ENCODE measurements around the gene CNOT6L. TPM values are rescaled to one million over a fixed set of nuclear protein-coding genes. Genes with fewer than 3 reads are reported as not detected.
"Not testable (repeated sequence)": the region's sequence is repeated elsewhere in the genome, so short reads cannot be mapped to it uniquely, and the experiment has no call there.

The CNOT6L gene
- polyA plus RNA-seq, 6 donors from 2014 or later: 45.0 to 63.8 (median 53.0) TPM

DNA sequence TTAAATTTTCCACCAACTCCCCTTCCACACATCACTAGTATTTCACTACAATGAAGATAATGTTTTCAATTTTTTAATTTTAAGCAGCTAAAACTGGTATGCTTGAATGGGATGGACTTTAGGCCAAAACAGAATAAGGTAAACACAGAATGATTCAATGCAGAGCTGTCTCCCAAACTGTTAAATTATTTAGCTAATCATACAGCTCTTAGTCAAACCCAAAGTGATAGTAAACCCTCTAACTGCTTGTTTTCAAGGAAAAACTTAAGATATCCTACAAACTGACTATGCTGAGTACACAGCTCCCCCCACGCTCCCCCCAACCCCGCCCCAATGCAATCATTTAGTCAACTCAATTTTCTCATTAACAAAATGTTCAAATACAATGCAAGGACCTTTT lies 30.2 kb downstream of the CNOT6L start:
- Mint-ChIP-seq H3K4me3 (no peak overlapping the region), H3K27ac (peak overlapping the region in 1 of 6 donors; percentile 47)

DNA sequence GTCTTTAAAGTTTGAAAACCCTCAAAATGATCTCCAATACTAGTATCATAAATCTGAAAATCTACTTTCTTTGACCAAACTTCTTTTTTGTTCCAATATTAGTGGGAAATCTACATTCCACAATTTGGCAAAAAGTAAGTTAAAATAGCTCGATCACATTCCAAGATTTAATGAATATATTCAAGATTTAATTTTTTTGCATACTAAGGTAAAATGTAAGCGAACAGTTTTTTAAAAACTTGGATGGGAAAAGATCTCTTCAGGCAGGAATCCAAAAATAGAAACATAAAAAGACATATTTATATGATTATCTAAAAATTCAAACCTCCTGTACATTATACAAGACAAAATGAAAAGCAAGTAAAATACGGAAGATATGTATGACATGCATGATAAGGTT lies 31.2 kb downstream of the CNOT6L start:
- Mint-ChIP-seq H3K36me3 (no peaks in the 10 kb centered on the region), H3K27me3 (no peaks in the 10 kb centered on the region), H3K4me1 (peaks cover 40 to 63% (median 52%) of the 10 kb centered on the region in 3 donors), H3K4me3 (no peak overlapping the region), H3K9me3 (no peaks in the 10 kb centered on the region), H3K27ac (peak overlapping the region in 1 of 6 donors; percentile 51)
- no peak for DNase-seq
- ATAC-seq (ENCODE audit: low read depth in 2 of 2): no peak

More for the DNA sequence above, 30.2 kb downstream of the CNOT6L start:
- no peaks in the 10 kb centered on the region for H3K36me3 Mint-ChIP-seq
- ATAC-seq (ENCODE audit: low read depth in 2 of 2): no peak
- no peaks in the 10 kb centered on the region for H3K9me3 Mint-ChIP-seq
- peaks cover 34 to 67% (median 42%) of the 10 kb centered on the region in 3 donors for H3K4me1 Mint-ChIP-seq
- no peak for DNase-seq
- no peaks in the 10 kb centered on the region for H3K27me3 Mint-ChIP-seq

- DNase-seq: no peak
- ATAC-seq (ENCODE audit: low read depth in 2 of 2): no peak
- Mint-ChIP-seq H3K9me3 (no peaks in the 10 kb centered on the region), H3K4me1 (peaks cover 49 to 64% (median 56%) of the 10 kb centered on the region in 3 donors), H3K27me3 (no peaks in the 10 kb centered on the region), H3K27ac (peak overlapping the region in 3 of 6 donors; percentile 6 to 82 (median 32)), H3K36me3 (no peaks in the 10 kb centered on the region), H3K4me3 (peak overlapping the region in 3 of 8 donors; percentile 0 to 14 (median 0))
Measured at GRCh38 chr4:77785669-77786068, 33.5 kb downstream of the CNOT6L start.

- Mint-ChIP-seq H3K36me3 (peaks cover 0 to 4% of the 10 kb centered on the region in 2 donors), H3K27ac (peak overlapping the region in 1 of 6 donors; percentile 40), H3K27me3 (no peaks in the 10 kb centered on the region), H3K4me3 (no peak overlapping the region), H3K4me1 (peaks cover 49 to 67% (median 55%) of the 10 kb centered on the region in 3 donors), H3K9me3 (no peaks in the 10 kb centered on the region)
- ATAC-seq (ENCODE audit: low read depth in 2 of 2) (no peak), DNase-seq (no peak)
Measured at GRCh38 chr4:77783895-77784294, 35.3 kb downstream of the CNOT6L start.

- no peaks in the 10 kb centered on the region for H3K9me3 Mint-ChIP-seq
- H3K27ac Mint-ChIP-seq: peak overlapping the region in 4 of 6 donors; percentile 33 to 69 (median 54)
- peaks cover 0 to 4% of the 10 kb centered on the region in 2 donors for H3K36me3 Mint-ChIP-seq
- peak overlapping the region in 2 of 8 donors; percentile 21 to 34 for H3K4me3 Mint-ChIP-seq
- no peak for DNase-seq
- ATAC-seq (ENCODE audit: low read depth in 2 of 2): no peak
- no peaks in the 10 kb centered on the region for H3K27me3 Mint-ChIP-seq
- H3K4me1 Mint-ChIP-seq: peaks cover 46 to 60% (median 57%) of the 10 kb centered on the region in 3 donors
Measured at GRCh38 chr4:77782102-77782835, 36.9 kb downstream of the CNOT6L start.

- H3K4me3 Mint-ChIP-seq; H3K27me3 Mint-ChIP-seq; H3K9me3 Mint-ChIP-seq; DNase-seq; H3K36me3 Mint-ChIP-seq; ATAC-seq (ENCODE audit: low read depth in 2 of 2): not testable (repeated sequence)
- peak overlapping the region in 3 of 6 donors; percentile 17 to 51 (median 42) for H3K27ac Mint-ChIP-seq
- H3K4me1 Mint-ChIP-seq: peaks cover 42 to 55% (median 55%) of the 10 kb centered on the region in 3 donors
Measured at GRCh38 chr4:77780762-77781161, 38.4 kb downstream of the CNOT6L start.

- no peaks in the 10 kb centered on the region for H3K27me3 Mint-ChIP-seq
- peaks cover 26 to 27% (median 26%) of the 10 kb centered on the region in 3 donors for H3K4me1 Mint-ChIP-seq
- H3K27ac Mint-ChIP-seq: peak overlapping the region in 4 of 6 donors; percentile 15 to 73 (median 58)
- no peak overlapping the region for H3K4me3 Mint-ChIP-seq
- H3K36me3 Mint-ChIP-seq: peaks cover 0 to 8% of the 10 kb centered on the region in 2 donors
- H3K9me3 Mint-ChIP-seq: no peaks in the 10 kb centered on the region
- DNase-seq (no peak), ATAC-seq (ENCODE audit: low read depth in 2 of 2) (no peak)
Measured at GRCh38 chr4:77777135-77777807, 41.9 kb downstream of the CNOT6L start.

- H3K9me3 Mint-ChIP-seq: no peaks in the 10 kb centered on the region
- peak overlapping the region in 3 of 6 donors; percentile 56 to 73 (median 68) for H3K27ac Mint-ChIP-seq
- no peak overlapping the region for H3K4me3 Mint-ChIP-seq
- peaks cover 19 to 20% (median 19%) of the 10 kb centered on the region in 3 donors for H3K4me1 Mint-ChIP-seq
- no peaks in the 10 kb centered on the region for H3K27me3 Mint-ChIP-seq
- peaks cover 0 to 8% of the 10 kb centered on the region in 2 donors for H3K36me3 Mint-ChIP-seq
- ATAC-seq (ENCODE audit: low read depth in 2 of 2) (no peak), DNase-seq (no peak)
Measured at GRCh38 chr4:77776182-77777134, 42.7 kb downstream of the CNOT6L start.

GRCh38 chr4:77773101-77773500 lies 46.1 kb downstream of the CNOT6L start:
- Mint-ChIP-seq H3K4me1 (peaks cover 9 to 14% (median 11%) of the 10 kb centered on the region in 3 donors), H3K27ac (no peak overlapping the region), H3K36me3 (peaks cover 5 to 9% of the 10 kb centered on the region in 2 donors), H3K4me3 (no peak overlapping the region), H3K27me3 (no peaks in the 10 kb centered on the region), H3K9me3 (no peaks in the 10 kb centered on the region)
- no peak for ATAC-seq (ENCODE audit: low read depth in 2 of 2)
- DNase-seq: no peak

DNA sequence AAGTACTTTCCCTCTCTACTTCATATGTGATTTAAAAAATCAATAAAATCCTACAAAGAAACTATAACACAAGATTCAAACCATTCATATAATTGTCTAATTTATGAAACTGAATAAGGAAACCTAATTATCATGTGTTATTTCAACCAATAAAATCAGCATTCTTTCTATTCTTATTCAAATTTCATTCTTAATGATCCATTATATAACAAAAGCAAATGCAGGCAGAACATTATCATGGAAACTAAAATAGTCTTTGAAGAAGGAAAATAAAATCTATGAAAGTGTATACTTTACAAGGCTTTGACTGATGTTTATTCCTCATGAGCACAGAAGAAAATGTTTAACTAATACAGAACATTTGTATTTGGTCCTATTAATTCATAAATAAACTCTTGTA lies 47.6 kb downstream of the CNOT6L start:
- ATAC-seq (ENCODE audit: low read depth in 2 of 2) (no peak), DNase-seq (no peak)
- Mint-ChIP-seq H3K27ac (no peak overlapping the region), H3K27me3 (no peaks in the 10 kb centered on the region), H3K4me1 (peaks cover 0 to 8% (median 2%) of the 10 kb centered on the region in 3 donors), H3K36me3 (peaks cover 5 to 9% of the 10 kb centered on the region in 2 donors), H3K9me3 (no peaks in the 10 kb centered on the region), H3K4me3 (no peak overlapping the region)

DNA sequence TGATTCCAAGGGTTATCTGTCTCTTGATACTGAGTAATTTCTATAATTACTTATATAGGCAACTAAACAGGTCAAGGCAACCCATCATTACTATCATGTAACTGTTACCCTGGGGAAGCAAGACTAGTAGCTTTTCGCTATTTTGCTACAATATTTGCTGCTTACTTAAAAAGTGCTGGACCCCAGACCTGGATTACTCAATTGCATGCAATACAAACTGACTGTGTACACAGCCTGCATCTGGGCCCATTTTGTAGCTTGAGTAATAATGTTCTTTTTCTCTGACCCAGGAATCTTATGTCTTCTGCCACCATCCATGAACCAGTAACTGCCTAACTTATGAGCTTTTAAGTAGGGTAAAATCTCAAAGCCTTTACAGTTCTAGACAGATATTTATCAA lies 53.4 kb downstream of the CNOT6L start:
- Mint-ChIP-seq H3K27me3 (no peaks in the 10 kb centered on the region), H3K27ac (no peak overlapping the region), H3K4me1 (peaks cover 0 to 7% (median 2%) of the 10 kb centered on the region in 3 donors), H3K36me3 (peaks cover 28 to 42% of the 10 kb centered on the region in 2 donors), H3K9me3 (peaks cover 0 to 27% (median 18%) of the 10 kb centered on the region in 7 donors), H3K4me3 (no peak overlapping the region)
- no peak for ATAC-seq (ENCODE audit: low read depth in 2 of 2)
- DNase-seq: no peak

GRCh38 chr4:77762531-77762930 lies 56.6 kb downstream of the CNOT6L start:
- Mint-ChIP-seq H3K36me3 (peaks cover 42 to 43% of the 10 kb centered on the region in 2 donors), H3K4me3 (no peak overlapping the region), H3K27me3 (no peaks in the 10 kb centered on the region), H3K27ac (no peak overlapping the region), H3K9me3 (peaks cover 0 to 33% (median 24%) of the 10 kb centered on the region in 7 donors), H3K4me1 (peaks cover 2 to 13% (median 5%) of the 10 kb centered on the region in 3 donors)
- DNase-seq (no peak), ATAC-seq (ENCODE audit: low read depth in 2 of 2) (no peak)

DNA sequence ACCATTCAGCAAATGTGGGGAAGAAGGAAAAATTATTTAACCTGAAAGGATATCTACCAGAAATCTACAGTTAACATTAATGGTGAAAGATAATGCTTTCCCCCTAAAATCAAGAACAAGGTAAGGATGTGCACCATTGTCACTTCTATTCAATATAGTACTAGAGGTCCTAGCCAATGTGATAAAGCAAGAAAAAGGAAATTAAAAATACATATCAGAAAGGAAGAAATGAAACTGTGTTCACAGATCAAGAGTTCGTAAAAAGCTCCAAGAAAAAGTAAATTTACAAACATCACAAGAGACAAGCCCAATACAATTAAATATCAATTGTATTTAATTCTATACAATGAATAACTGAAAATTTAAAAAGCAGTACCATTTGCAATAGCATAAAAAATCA lies 57.6 kb downstream of the CNOT6L start:
- Mint-ChIP-seq H3K9me3 (peaks cover 0 to 33% (median 24%) of the 10 kb centered on the region in 7 donors), H3K27me3 (no peaks in the 10 kb centered on the region), H3K4me1 (peaks cover 2 to 13% (median 5%) of the 10 kb centered on the region in 3 donors), H3K4me3 (no peak overlapping the region), H3K36me3 (peaks cover 42 to 43% of the 10 kb centered on the region in 2 donors), H3K27ac (peak overlapping the region in 1 of 6 donors; percentile 9)
- ATAC-seq (ENCODE audit: low read depth in 2 of 2) (no peak), DNase-seq (no peak)
